Measurements from ENCODE around the gene NOX5. TPM values are rescaled to one million over a fixed set of nuclear protein-coding genes. Genes with fewer than 3 reads are reported as not detected.

NOX5 gene
- total and polyA plus RNA-seq, 2 of the 13 experiments (the other 11 are each of a cell fraction or from before 2014, with no cell fraction given): not detected

DNA sequence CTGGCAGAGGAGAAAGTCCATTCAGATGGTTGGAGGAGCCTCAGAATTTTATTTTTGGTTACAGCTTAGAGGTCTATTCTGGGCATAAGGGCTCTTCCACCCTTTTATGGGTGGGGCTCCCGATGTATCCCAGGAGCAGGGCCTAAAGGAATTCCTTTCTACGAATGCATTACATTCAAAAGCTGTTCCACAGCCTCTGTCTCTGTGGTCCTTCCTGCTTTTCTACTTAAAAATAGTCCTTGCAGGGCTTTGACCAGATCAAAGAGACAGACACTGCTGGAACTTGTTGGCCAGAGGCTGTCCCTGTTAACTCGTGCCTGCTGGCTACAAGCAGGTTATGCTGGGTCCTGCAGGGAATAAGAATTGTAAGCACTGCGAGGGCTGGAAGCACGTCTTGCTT, 14.4 kb upstream of the NOX5 start (continued):
- no peak for TF ChIP-seq ZBTB14 (CRISPR knock-in tag; IDR thresholded peaks at IDR 0.05)

DNA sequence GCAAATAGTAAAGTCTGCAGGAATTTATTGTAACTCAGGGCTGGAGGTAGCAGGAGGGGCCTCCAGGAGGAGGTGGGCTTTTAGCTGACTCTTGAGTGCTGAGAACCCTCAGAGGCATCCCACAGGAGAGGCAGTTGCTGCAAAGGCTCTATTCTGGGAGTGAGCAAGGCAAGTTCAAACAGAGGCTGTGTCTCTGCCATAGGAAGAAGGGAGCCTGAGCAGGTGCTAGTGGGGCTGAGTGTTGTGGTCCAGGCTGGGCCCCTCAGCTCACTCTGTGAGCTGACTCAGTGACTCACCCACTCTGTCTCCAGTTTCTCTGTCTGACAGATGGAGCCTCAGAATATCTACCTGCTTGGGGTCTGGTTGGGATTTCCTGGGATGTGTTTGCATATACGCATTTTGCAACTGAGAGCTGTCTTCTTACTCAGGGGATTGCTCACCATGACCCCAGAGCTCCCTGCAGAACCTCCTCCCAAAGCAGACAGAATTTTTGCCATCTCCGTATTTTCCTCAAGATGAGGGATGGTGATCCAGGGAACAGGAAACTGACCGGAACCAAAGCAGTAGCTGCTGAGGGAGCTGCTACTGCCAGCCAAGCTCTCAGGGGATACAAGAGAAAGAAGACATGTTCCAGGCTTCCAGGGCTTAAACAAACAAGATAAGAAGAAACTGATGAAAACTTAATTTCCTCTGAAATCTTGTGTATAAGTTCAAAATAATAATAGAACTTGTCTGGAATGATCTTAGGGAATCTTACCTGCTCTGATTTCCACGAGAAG, 13.6 kb upstream of the NOX5 start:
- no peaks in the 10 kb centered on the region; the same call in 1 of the 2 replicates for H4K20me1 ChIP-seq (ENCODE audit: insufficient read depth, low read length)
- no peak overlapping the region for H2AFZ ChIP-seq (ENCODE audit: low read length)
- no peak for DNase-seq (ENCODE audit: low spot score)
- ChIA-PET CTCF (ENCODE audit: low intra/inter-chr PET ratio, low total read pairs) (no interaction called here), POLR2A (no interaction called here)
- WGBS (ENCODE audit: low lambda C conversion rate): 43% methylated on average over 4 of the region's 4 CpGs
- H3K4me2 ChIP-seq (ENCODE audit: low read depth, low read length): no peak overlapping the region
- no peak for ATAC-seq
- FAIRE-seq: no peak
- BruUV-seq (replicated peaks): no TSS peak
- H3K27me3 ChIP-seq (ENCODE audit: control insufficient read depth in 1 of 2, insufficient read depth in 2 of 2, low read length in 2 of 2): peaks cover 0 to 2% of the 10 kb centered on the region in 2 experiments; a peak in 2 of 5 replicates
- in situ Hi-C loops (cut with HindIII; ENCODE audit: extremely low pct_ligation_motif_present, low pct_unique_long_range_greater_than_20kb) (no loop called here), intact Hi-C loops (cut with micrococcal nuclease; ENCODE audit: unreplicated experiment) (no loop called here)
- no peak overlapping the region for H3K9ac ChIP-seq (ENCODE audit: insufficient read depth, low read depth, low read length)
- no peaks in the 10 kb centered on the region for H3K4me1 ChIP-seq (ENCODE audit: insufficient read depth, low read length)
- H3K36me3 ChIP-seq (replicated peaks in 1 of 2; ENCODE audit: control insufficient read depth in 1 of 2, insufficient read depth in 2 of 2, low read length in 2 of 2): no peaks in the 10 kb centered on the region
- no peak overlapping the region for H3K27ac ChIP-seq (ENCODE audit: extremely low read length, insufficient read depth, low read length)
- H3K79me2 ChIP-seq (ENCODE audit: insufficient read depth, low read length): no peaks in the 10 kb centered on the region
- no peak overlapping the region for H3K4me3 ChIP-seq (replicated peaks in 1 of 3; ENCODE audit: insufficient read depth in 1 of 3, low read depth in 2 of 3, low read length in 3 of 3)
- H3K9me3 ChIP-seq (ENCODE audit: low read length): no peaks in the 10 kb centered on the region
- TF ChIP-seq STAG1 (CRISPR knock-in tag; IDR thresholded peaks at IDR 0.05): no peak
- TF ChIP-seq BCL6 (CRISPR knock-in tag; IDR thresholded peaks at IDR 0.05): no peak
- no peak for TF ChIP-seq IRF1 (CRISPR knock-in tag; IDR thresholded peaks at IDR 0.05; ENCODE audit: low read depth)
- TF ChIP-seq ZNF574 (CRISPR knock-in tag; IDR thresholded peaks at IDR 0.05): no peak
- TF ChIP-seq PBX2 (CRISPR knock-in tag; IDR thresholded peaks at IDR 0.05): no peak
- no peak for TF ChIP-seq ARID5B (CRISPR knock-in tag; IDR thresholded peaks at IDR 0.05)
- TF ChIP-seq MEF2D (CRISPR knock-in tag; IDR thresholded peaks at IDR 0.05): no peak
- no peak for TF ChIP-seq SRSF9 (IDR thresholded peaks at IDR 0.05; ENCODE audit: borderline replicate concordance, insufficient read depth, low read depth, low read length, poor library complexity, severe bottlenecking)
